Prostate gland (tissue), 2 donors: ENCODE results near the gene TXNRD3.

Source experiments
- CTCF ChIP-seq, 4 experiments: fragments of 200-600 bp in 2 of 4; fragments of 450-650 bp in 2 of 4; sonication (generic) in 2 of 4; IDR thresholded peaks; 1 replicate in 3 of 4; 2 replicates in 1 of 4; pipeline ENCODE4 v1.5.1; 2016 to 2019; ENCODE audit warnings: antibody characterized with exemption in 4 of 4, mild to moderate bottlenecking in 2 of 4, moderate library complexity in 2 of 4
- POLR2A ChIP-seq: fragments of 450-650 bp; IDR thresholded peaks from one replicate; pipeline ENCODE4 v1.6.1; 2016; ENCODE audit warnings: antibody characterized with exemption, mild to moderate bottlenecking
- POLR2AphosphoS5 ChIP-seq: sonication (generic); formaldehyde crosslinking; IDR thresholded peaks from one replicate; pipeline ENCODE4 v1.6.1; 2017; ENCODE audit warnings: antibody characterized with exemption

GRCh38 chr3:126668450-126669401, 13.8 kb upstream of the TXNRD3 start:
- no peak for TF ChIP-seq POLR2A
- TF ChIP-seq CTCF (IDR thresholded peaks at IDR 0.05), result no peak
- TF ChIP-seq POLR2AphosphoS5, result no peak
